Activated CD4-positive, alpha-beta memory T cell treated with anti-CD3 and anti-CD28 coated beads, Interleukin-2, amount 10 ng/mL, durations not matched to agents 7 days and 5 days (primary cell): ENCODE data around the gene CFAP99. TPM values are rescaled to one million over a fixed set of nuclear protein-coding genes. Genes with fewer than 3 reads are reported as not detected.
"Not testable (repeated sequence)": the region's sequence is repeated elsewhere in the genome, so short reads cannot be mapped to it uniquely, and the experiment has no call there.

Experiments used
- CTCF ChIA-PET: fragments of 350-600 bp; sonication (Branson Sonifier 250); formaldehyde crosslinking; loops from one replicate; lab custom pipeline; 2021; ENCODE audit warnings: antibody characterized with exemption, inconsistent platforms; lab: Charles Lee
- POLR2A ChIA-PET: fragments of 350-600 bp; sonication (Branson Sonifier 250); formaldehyde crosslinking; loops from one replicate; lab custom pipeline; 2021; ENCODE audit warnings: antibody characterized with exemption; lab: Charles Lee
- DNase-seq: peaks from one replicate; pipeline ENCODE4 v3.0.0-alpha.2; 2020
- H3K27ac Mint-ChIP-seq: one replicate; pipeline ENCODE4 v1.8.0; 2021; ENCODE audit warnings: mild to moderate bottlenecking, mixed read lengths
- H3K27me3 Mint-ChIP-seq: one replicate; pipeline ENCODE4 v1.8.0; 2021; ENCODE audit warnings: mixed read lengths
- H3K36me3 Mint-ChIP-seq: one replicate; pipeline ENCODE4 v1.8.0; 2021; ENCODE audit warnings: low read depth, mixed read lengths
- H3K4me1 Mint-ChIP-seq: one replicate; pipeline ENCODE4 v1.8.0; 2021; ENCODE audit warnings: mixed read lengths
- H3K4me3 Mint-ChIP-seq: one replicate; pipeline ENCODE4 v1.8.0; 2021; ENCODE audit warnings: mild to moderate bottlenecking, mixed read lengths
- H3K9me3 Mint-ChIP-seq: one replicate; pipeline ENCODE4 v1.8.0; 2021; ENCODE audit warnings: mixed read lengths
- total RNA-seq, 2 experiments: library from RNA; stranded (reverse); gene quantifications; one replicate each; pipeline ENCODE4 v1.2.3, GENCODE V29; 2021

Gene CFAP99
- total RNA-seq, 2 experiments from 2014 or later, result 0.08 TPM

DNA sequence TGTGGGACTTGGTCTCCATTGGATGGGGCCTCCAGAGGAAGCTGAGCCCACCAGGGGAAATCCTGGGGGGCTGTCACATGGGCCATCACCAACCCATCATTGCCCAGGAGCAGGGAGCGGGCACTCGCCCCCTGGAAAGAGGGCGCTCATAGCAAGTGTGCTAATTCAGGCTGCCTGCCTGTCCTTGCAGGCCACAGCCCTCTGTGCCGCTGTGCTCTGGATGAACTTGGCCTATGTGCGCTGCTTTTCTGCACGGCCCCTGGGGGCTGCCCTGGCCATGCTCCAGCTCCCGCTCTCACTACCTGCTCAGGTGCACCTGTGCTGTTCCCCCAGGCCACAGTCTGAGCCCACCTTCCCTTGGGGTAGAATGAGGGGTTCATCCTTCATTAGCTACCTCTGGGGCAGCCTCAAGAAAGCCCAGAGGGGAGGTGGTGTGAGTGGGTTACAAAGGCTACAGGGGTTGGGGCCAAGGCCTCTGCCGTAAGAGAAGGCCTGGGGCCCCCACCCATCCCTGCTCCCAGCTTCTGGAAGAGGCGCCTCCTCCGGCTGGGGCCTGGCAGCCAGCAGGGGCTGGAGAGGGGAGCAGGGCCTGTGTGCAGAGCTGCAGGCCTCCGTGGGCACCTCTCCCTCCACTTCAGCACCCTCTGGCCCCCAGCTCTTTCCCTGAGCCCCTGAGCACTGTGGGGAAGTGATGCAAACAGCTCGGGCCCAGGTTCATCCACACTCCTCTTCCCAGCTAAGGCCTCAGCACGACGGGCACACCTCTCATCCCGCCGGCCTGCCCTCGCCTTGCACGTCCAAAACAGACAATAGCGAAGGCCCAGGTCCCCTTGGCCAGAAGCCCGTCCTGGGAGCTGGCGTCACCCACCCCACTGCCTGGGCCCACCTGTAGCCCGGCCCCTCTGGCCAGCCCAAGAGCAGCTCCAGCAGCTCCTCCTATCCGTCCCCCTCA is 8.9 kb downstream of the CFAP99 start:
- no peaks in the 10 kb centered on the region for H3K4me1 Mint-ChIP-seq
- no peaks in the 10 kb centered on the region for H3K36me3 Mint-ChIP-seq
- no peak overlapping the region for H3K4me3 Mint-ChIP-seq
- peaks cover 5% of the 10 kb centered on the region for H3K27me3 Mint-ChIP-seq
- no peak for DNase-seq
- ChIA-PET POLR2A (interaction anchor here (0.7 to 2.4 kb wide), 3 partner anchors 15 to 187 kb away, joined by 3 to 9 read pairs (median 3); partner anchors contain the start of gene RNF4), CTCF (interaction anchor here (1.2 to 1.5 kb wide), 2 partner anchors 9 to 14 kb away, joined by 3 to 5 read pairs; partner anchors contain the start of gene CFAP99)
- no peak overlapping the region for H3K27ac Mint-ChIP-seq
- no peaks in the 10 kb centered on the region for H3K9me3 Mint-ChIP-seq

GRCh38 chr4:2428496-2429213 is 9.9 kb downstream of the CFAP99 start:
- Mint-ChIP-seq H3K9me3 (no peaks in the 10 kb centered on the region), H3K27ac (no peak overlapping the region), H3K27me3 (peaks cover 2% of the 10 kb centered on the region), H3K36me3 (no peaks in the 10 kb centered on the region), H3K4me3 (no peak overlapping the region), H3K4me1 (no peaks in the 10 kb centered on the region)
- POLR2A ChIA-PET, result interaction anchor here (0.7 to 2.4 kb wide), 2 partner anchors 16 to 40 kb away, joined by 3 to 9 read pairs; partner anchors contain the start of gene RNF4
- DNase-seq, result no peak
- CTCF ChIA-PET, result interaction anchor here (1.2 to 1.5 kb wide), 2 partner anchors 10 to 13 kb away, joined by 3 to 5 read pairs; partner anchors contain the start of gene CFAP99

DNA sequence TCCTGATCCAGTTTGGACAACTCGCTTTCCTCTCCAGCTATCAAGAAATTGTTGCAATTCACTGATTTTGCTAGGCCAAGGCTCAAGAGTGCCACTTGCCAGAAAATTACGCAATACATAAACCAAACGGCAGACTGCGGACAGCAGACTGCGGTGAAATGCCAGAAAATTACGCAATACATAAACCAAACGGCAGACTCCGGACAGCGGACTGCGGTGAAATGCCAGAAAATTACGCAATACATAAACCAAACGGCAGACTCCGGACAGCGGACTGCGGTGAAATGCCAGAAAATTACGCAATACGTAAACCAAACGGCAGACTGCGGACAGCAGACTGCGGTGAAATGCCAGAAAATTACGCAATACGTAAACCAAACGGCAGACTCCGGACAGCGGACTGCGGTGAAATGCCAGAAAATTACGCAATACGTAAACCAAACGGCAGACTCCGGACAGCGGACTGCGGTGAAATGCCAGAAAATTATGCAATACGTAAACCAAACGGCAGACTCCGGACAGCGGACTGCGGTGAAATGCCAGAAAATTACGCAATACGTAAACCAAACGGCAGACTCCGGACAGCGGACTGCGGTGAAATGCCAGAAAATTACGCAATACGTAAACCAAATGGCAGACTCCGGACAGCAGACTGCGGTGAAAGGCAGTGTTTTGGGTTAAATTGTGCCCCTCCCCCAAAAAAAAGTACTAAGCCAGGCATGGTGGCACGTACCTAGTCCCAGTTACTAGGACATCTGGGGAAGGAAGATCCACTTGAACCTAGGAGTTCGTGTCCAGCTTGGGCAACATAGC is 11.4 kb downstream of the CFAP99 start:
- H3K4me1 Mint-ChIP-seq, DNase-seq, POLR2A ChIA-PET, H3K9me3 Mint-ChIP-seq, H3K36me3 Mint-ChIP-seq, H3K27ac Mint-ChIP-seq, H3K27me3 Mint-ChIP-seq, CTCF ChIA-PET, H3K4me3 Mint-ChIP-seq: not testable (repeated sequence)

GRCh38 chr4:2432004-2432403 is 13.2 kb downstream of the CFAP99 start:
- Mint-ChIP-seq H3K27ac (no peak overlapping the region), H3K4me3 (no peak overlapping the region), H3K27me3 (peaks cover 2% of the 10 kb centered on the region), H3K9me3 (no peaks in the 10 kb centered on the region), H3K4me1 (no peaks in the 10 kb centered on the region), H3K36me3 (no peaks in the 10 kb centered on the region)
- ChIA-PET POLR2A (interaction anchor here (1.5 kb wide), 1 partner anchor 13 kb away, joined by 4 read pairs; no protein-coding TSS in a partner anchor), CTCF (interaction anchor here (1.4 to 1.5 kb wide), 2 partner anchors 10 to 19 kb away, joined by 3 to 5 read pairs; no protein-coding TSS in a partner anchor)
- DNase-seq, result no peak

- ChIA-PET POLR2A (no interaction called here), CTCF (no interaction called here)
- Mint-ChIP-seq H3K27ac (no peak overlapping the region), H3K27me3 (peaks cover 2% of the 10 kb centered on the region), H3K36me3 (no peaks in the 10 kb centered on the region), H3K9me3 (no peaks in the 10 kb centered on the region), H3K4me3 (no peak overlapping the region), H3K4me1 (no peaks in the 10 kb centered on the region)
- no peak for DNase-seq
These were observed 14.3 kb downstream of the CFAP99 start for GRCh38 chr4:2432991-2433530.

GRCh38 chr4:2433609-2434350 is 15.0 kb downstream of the CFAP99 start:
- POLR2A ChIA-PET, result no interaction called here
- H3K4me1 Mint-ChIP-seq, result no peaks in the 10 kb centered on the region
- H3K36me3 Mint-ChIP-seq, result no peaks in the 10 kb centered on the region
- CTCF ChIA-PET, result no interaction called here
- DNase-seq, result no peak
- no peak overlapping the region for H3K4me3 Mint-ChIP-seq
- H3K9me3 Mint-ChIP-seq, result no peaks in the 10 kb centered on the region
- no peak overlapping the region for H3K27ac Mint-ChIP-seq
- H3K27me3 Mint-ChIP-seq, result peaks cover 2% of the 10 kb centered on the region

GRCh38 chr4:2434420-2434819 is 15.7 kb downstream of the CFAP99 start:
- POLR2A ChIA-PET, result no interaction called here
- CTCF ChIA-PET, result interaction anchor here (0.7 kb wide), 1 partner anchor 852 kb away, joined by 3 read pairs; no protein-coding TSS in a partner anchor
- Mint-ChIP-seq H3K4me1 (no peaks in the 10 kb centered on the region), H3K36me3 (no peaks in the 10 kb centered on the region), H3K4me3 (no peak overlapping the region), H3K9me3 (no peaks in the 10 kb centered on the region), H3K27me3 (peaks cover 2% of the 10 kb centered on the region), H3K27ac (no peak overlapping the region)
- DNase-seq, result no peak

DNA sequence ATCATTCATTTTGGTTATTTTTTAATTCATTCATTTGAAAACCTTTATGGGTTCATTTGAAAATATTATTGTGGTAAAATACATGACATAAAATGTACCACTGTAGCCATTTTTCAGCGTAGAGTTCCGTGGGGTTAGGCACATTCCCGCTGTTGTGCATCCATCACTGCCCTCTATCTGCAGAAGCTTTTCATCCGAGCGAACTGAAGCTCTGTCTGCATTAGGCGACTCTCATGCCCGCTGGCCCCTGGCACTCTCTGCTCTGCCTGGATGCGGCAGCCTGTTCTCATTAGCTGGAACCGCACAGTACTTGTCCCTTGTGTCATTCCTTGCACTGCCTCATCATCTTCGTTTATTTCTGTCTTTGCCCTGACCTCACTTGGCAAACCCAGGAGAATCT is 17.5 kb downstream of the CFAP99 start:
- ChIA-PET CTCF (interaction anchor here (0.7 to 2.7 kb wide), 2 partner anchors 17 to 216 kb away, joined by 3 to 8 read pairs; partner anchors contain the start of gene CFAP99), POLR2A (interaction anchor here (1.1 to 1.2 kb wide), 2 partner anchors 32 to 174 kb away, joined by 3 to 4 read pairs; partner anchors contain the start of gene MXD4)
- Mint-ChIP-seq H3K27ac (no peak overlapping the region), H3K9me3 (no peaks in the 10 kb centered on the region), H3K36me3 (no peaks in the 10 kb centered on the region), H3K4me3 (no peak overlapping the region), H3K27me3 (peaks cover 2% of the 10 kb centered on the region), H3K4me1 (peaks cover under 1% of the 10 kb centered on the region)
- DNase-seq, result no peak

- no peak overlapping the region for H3K4me3 Mint-ChIP-seq
- H3K27ac Mint-ChIP-seq, result no peak overlapping the region
- H3K27me3 Mint-ChIP-seq, result peaks cover under 1% of the 10 kb centered on the region
- H3K36me3 Mint-ChIP-seq, result no peaks in the 10 kb centered on the region
- peaks cover 5% of the 10 kb centered on the region for H3K4me1 Mint-ChIP-seq
- no peaks in the 10 kb centered on the region for H3K9me3 Mint-ChIP-seq
- DNase-seq, result no peak
- ChIA-PET POLR2A (interaction anchor here (1.2 kb wide), 1 partner anchor 31 kb away, joined by 3 read pairs; no protein-coding TSS in a partner anchor), CTCF (interaction anchor here (0.7 to 2.7 kb wide), 2 partner anchors 18 to 217 kb away, joined by 3 to 8 read pairs; partner anchors contain the start of gene CFAP99)
These were observed 18.2 kb downstream of the CFAP99 start for GRCh38 chr4:2436761-2437474.

DNA sequence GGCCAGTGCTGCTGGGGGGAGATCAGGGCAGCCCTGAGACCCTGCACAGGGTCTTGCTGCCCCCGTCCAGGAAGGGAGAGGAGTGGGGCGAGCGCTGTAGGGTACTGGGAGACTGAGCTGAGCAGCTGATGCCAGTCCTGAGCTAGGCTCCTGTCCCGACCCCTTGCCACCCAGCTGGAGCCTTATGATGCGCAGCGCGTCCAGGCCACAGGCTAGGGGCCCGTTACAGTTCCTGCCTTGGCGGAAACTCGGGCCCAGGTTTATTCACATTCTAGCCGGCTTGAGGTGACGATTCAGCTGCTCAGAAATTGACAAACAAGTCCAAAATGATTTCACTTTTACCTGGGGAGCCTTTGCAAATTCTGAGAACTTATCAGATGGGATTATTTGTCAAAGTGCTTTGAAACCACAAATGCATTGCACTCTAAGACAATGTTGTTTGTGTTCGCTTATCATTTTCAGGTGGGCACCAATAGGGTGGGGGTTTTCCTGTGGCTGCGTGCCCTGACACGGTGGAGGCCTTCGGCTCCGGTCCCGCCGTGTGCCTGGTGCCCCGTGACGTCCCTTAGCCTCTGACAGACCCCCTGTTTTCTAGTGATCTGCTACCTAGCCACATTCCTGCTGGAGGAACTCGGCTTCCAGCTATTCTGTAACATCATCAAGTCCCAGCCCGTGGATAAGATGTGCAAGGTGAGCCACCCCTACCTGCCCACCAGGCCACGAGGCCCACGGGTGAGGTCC is 18.9 kb downstream of the CFAP99 start:
- Mint-ChIP-seq H3K9me3 (no peaks in the 10 kb centered on the region), H3K4me1 (peaks cover 5% of the 10 kb centered on the region)
- POLR2A ChIA-PET, result interaction anchor here (0.7 kb wide), 1 partner anchor 25 kb away, joined by 4 read pairs; no protein-coding TSS in a partner anchor

More for the DNA sequence above, 18.9 kb downstream of the CFAP99 start:
- Mint-ChIP-seq H3K27me3 (no peaks in the 10 kb centered on the region), H3K4me3 (no peak overlapping the region), H3K36me3 (no peaks in the 10 kb centered on the region), H3K27ac (no peak overlapping the region)
- CTCF ChIA-PET, result interaction anchor here (1.0 to 2.7 kb wide), 2 partner anchors 200 to 217 kb away, joined by 3 to 8 read pairs; no protein-coding TSS in a partner anchor
- DNase-seq, result no peak
